Measurements from ENCODE around the gene ADCY6.

ADCY6 gene

DNA sequence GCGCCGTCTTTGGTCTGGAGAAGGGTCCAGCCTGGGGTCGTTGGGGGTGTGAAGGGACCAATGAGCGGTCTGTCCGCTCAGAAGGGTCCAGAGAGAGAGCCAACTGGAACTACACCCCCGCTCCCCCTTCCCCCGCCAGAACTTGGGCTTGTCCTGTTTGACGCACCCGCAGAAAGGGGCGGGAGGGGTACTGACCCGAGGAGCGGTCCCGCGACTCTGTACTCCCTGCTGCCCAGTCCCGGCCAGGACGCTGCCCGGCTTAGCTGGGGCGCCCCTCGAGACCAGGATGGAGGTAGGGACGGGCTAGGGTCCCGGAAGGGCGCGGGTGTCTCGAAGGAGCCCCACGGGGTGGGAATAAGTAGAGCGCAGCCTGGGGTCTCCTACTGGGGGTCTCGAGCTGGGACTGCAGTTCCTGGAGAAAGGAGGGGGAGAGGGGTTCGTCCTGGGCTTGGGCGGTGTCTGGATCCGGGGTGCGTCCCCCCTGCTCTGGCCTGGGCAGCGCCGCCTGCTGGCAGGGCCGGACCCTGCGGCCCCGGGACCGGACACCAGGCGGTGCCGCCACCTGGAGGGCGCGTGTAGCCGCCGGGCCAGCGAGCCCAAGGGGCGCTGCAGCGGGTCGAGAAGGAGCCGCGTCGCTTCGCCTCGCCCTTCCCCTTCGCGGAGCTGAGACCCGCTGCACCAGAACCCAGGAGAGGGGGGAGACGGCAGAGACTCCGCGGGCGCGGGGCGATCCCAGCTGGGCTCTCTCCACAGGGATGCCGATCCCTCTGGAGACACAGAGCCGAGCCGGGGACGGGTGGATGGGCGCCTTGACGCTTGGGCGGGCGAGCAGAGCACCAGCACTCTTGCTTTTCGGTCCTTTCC is 25.6 kb upstream of the ADCY6 start:
- Histone ChIP-seq H3K9ac (ENCODE audit: low read depth, low read length) (peak overlapping the region; percentile 95), H3K36me3 (ENCODE audit: insufficient read depth, low read length) (no peaks in the 10 kb centered on the region), H3K4me2 (ENCODE audit: low read length) (peak overlapping the region; percentile 98), H3K9me3 (replicated peaks; ENCODE audit: low read length) (no peaks in the 10 kb centered on the region), H3K4me3 (ENCODE audit: low read length) (peak overlapping the region; percentile 98), H3K27me3 (ENCODE audit: control insufficient read depth, insufficient read depth, low read length) (no peaks in the 10 kb centered on the region), H3K4me1 (ENCODE audit: control insufficient read depth, insufficient read depth, low read length) (peaks cover 59% of the 10 kb centered on the region)

DNA sequence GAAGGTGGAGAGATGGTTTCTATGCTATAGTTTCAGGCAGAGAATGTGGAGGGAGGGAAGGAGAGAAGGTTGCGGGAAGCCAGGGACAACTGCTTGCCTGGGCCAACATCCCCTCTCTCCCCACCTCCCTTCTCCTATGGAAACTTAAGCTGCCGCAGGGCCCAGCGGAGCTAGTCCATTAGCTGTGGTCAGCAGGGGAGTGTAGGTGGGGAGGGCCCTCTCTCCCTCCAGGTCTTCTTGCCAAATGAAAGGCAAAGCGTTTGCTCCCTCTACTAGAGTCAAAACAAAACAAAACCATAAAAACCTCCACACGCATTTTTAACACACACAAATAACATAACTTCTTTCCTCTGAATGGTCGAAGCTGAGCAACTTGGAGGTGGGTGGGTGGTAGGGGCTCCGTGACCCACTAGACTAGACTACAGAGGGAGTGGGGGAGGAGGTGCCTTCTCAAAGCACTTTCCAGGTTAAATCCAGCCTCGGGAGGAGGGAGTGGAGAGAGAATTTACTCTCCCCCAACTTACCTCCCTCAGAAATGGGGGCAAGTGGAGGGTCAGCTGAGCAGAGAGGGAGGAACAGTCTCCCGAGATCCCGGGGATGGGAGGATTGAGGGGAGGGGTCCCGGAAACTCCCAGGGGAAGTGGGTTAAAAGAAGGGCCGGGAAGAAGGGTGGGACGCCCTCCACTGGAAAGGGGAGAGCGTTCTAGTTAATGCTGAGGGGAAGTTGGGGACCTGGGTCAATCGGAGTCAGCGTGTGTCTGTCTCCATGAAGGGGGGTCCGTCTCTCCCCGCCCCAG is 24.8 kb upstream of the ADCY6 start:
- H3K4me1 ChIP-seq (ENCODE audit: control insufficient read depth, insufficient read depth, low read length), result peaks cover 59% of the 10 kb centered on the region
- H3K36me3 ChIP-seq (ENCODE audit: insufficient read depth, low read length), result no peaks in the 10 kb centered on the region
- H3K4me3 ChIP-seq (ENCODE audit: low read length), result peak overlapping the region; percentile 98
- H3K27me3 ChIP-seq (ENCODE audit: control insufficient read depth, insufficient read depth, low read length), result no peaks in the 10 kb centered on the region
- peak overlapping the region; percentile 98 for H3K4me2 ChIP-seq (ENCODE audit: low read length)
- H3K9ac ChIP-seq (ENCODE audit: low read depth, low read length), result peak overlapping the region; percentile 95
- H3K9me3 ChIP-seq (replicated peaks; ENCODE audit: low read length), result no peaks in the 10 kb centered on the region

DNA sequence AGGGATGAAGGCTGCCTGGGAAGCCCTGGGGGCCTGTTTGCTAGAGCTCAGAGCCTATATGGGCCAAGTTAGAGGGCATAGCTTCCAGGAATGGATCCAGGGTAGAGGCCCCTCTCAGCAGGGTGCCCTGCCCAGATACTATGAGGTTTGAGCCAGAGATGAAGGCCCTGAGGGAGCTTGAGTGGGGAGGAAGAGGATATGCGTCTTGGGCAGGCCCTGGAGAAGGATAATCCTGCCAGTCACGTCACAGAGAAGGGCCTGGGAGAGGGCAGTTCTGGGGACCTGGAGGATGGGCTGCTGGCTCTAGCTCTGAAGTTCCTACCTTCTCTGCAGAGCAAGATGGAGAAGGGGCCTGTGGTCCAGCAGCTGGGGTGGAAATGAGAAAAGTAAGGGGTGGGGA is 23.5 kb upstream of the ADCY6 start:
- Histone ChIP-seq H3K27me3 (ENCODE audit: control insufficient read depth, insufficient read depth, low read length) (no peaks in the 10 kb centered on the region), H3K4me2 (ENCODE audit: low read length) (no peak overlapping the region), H3K9me3 (replicated peaks; ENCODE audit: low read length) (no peaks in the 10 kb centered on the region), H3K36me3 (ENCODE audit: insufficient read depth, low read length) (no peaks in the 10 kb centered on the region), H3K4me3 (ENCODE audit: low read length) (no peak overlapping the region), H3K4me1 (ENCODE audit: control insufficient read depth, insufficient read depth, low read length) (peaks cover 51% of the 10 kb centered on the region), H3K9ac (ENCODE audit: low read depth, low read length) (no peak overlapping the region)

DNA sequence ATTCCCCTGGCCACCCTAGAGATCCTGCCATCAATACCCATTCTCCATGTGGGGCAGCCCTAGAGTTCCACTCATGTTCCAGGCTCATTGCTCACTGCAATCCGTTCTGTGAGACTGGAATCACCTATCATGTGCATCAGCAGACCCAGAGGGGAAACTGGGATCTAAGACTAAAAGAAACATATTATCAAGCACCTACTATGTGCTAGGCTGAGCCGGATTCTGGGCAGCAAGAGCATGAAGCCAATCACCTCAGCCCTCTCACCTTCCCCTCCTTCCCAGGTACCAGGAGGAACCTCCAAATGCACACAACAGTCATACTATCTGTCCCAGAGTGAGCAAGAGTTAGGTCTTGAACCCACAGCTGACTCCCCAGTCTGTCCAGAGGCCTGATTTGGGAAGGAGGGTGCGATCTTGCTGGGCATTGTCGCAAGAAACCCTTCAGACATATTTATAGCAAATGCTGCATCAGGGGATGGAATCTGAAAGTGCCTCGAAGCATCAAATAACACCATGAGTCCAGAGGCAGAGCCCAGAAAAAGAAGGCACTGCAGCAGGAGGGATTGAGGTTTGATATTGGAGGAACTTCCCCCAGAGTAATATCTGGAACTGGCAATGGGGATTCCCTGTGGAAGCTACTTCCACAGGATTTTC is 22.7 kb upstream of the ADCY6 start:
- no peaks in the 10 kb centered on the region for H3K27me3 ChIP-seq (ENCODE audit: control insufficient read depth, insufficient read depth, low read length)
- H3K9me3 ChIP-seq (replicated peaks; ENCODE audit: low read length), result no peaks in the 10 kb centered on the region
- peak overlapping the region; percentile 20 for H3K4me3 ChIP-seq (ENCODE audit: low read length)
- peaks cover 47% of the 10 kb centered on the region for H3K4me1 ChIP-seq (ENCODE audit: control insufficient read depth, insufficient read depth, low read length)
- H3K9ac ChIP-seq (ENCODE audit: low read depth, low read length), result peak overlapping the region; percentile 43
- H3K4me2 ChIP-seq (ENCODE audit: low read length), result peak overlapping the region; percentile 72
- H3K36me3 ChIP-seq (ENCODE audit: insufficient read depth, low read length), result no peaks in the 10 kb centered on the region

DNA sequence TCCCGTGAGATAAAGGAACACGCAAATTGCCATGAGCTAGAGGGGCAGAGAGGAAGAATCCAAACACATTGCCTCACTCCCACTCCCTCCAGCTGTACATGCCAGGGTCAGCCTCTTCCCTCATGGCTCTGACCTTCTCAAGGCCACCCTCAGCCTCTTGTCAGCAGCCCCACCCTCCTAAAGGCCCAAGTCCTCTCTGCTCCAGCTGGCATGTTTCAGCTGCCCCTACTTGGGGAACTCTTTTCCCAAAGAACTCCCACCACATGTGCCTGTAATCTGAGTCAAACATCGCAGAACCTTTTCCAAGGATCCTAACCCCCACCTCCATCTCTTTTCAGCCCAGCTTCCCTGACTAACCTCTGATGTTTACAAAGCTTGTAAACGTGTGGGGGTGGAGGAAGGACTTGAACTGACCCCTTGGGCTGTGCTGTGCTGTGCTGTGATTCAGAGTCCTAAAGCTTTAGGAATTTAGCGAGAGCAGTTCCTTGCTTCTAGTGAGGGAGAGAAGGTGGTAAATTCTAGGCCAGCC is 22.1 kb upstream of the ADCY6 start:
- H3K9me3 ChIP-seq (replicated peaks; ENCODE audit: low read length), result no peaks in the 10 kb centered on the region
- H3K4me3 ChIP-seq (ENCODE audit: low read length), result peak overlapping the region; percentile 36
- H3K9ac ChIP-seq (ENCODE audit: low read depth, low read length), result peak overlapping the region; percentile 16
- H3K36me3 ChIP-seq (ENCODE audit: insufficient read depth, low read length), result no peaks in the 10 kb centered on the region
- peaks cover 41% of the 10 kb centered on the region for H3K4me1 ChIP-seq (ENCODE audit: control insufficient read depth, insufficient read depth, low read length)
- H3K4me2 ChIP-seq (ENCODE audit: low read length), result peak overlapping the region; percentile 72
- no peaks in the 10 kb centered on the region for H3K27me3 ChIP-seq (ENCODE audit: control insufficient read depth, insufficient read depth, low read length)

DNA sequence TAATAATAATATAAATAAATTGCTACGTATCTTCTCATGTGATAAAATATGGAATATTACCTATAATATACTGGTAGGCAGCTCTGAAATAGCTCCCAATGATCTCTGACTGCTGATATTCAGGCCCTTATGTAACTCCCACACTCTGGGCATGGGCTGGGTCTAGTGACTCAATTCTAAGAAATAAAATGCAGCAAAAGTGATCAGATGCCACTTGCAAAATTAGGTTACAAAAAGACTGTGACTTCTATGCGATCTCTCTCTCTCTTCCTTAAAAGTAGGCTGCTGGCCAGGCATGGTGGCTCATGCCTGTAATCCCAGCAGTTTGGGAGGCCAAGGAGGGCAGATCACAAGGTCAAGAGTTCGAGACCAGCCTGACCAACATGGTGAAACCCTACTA is 19.1 kb upstream of the ADCY6 start:
- Histone ChIP-seq H3K4me1 (ENCODE audit: control insufficient read depth, insufficient read depth, low read length) (peaks cover 28% of the 10 kb centered on the region), H3K36me3 (ENCODE audit: insufficient read depth, low read length) (no peaks in the 10 kb centered on the region), H3K9me3 (replicated peaks; ENCODE audit: low read length) (no peaks in the 10 kb centered on the region), H3K9ac (ENCODE audit: low read depth, low read length) (no peak overlapping the region), H3K27me3 (ENCODE audit: control insufficient read depth, insufficient read depth, low read length) (no peaks in the 10 kb centered on the region), H3K4me3 (ENCODE audit: low read length) (no peak overlapping the region), H3K4me2 (ENCODE audit: low read length) (no peak overlapping the region)

DNA sequence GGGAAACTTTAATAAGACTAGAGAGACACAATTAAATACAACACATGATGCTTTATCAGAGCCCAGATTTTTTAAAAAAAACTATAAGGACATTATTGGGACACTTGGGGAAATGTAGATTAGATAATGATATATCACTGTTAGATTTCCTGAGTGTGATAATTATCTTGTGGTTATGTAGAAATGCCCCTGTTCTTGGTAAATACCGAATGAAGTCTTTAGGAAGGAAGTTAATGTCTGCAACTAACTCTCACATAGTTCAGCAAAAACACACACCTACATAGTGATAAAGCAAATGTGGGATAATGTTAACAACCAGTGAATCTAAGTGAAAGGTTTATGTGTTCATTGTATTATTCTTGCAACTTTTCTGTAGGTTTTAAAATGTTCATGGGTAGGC is 14.8 kb upstream of the ADCY6 start:
- Histone ChIP-seq H3K9ac (ENCODE audit: low read depth, low read length) (no peak overlapping the region), H3K4me2 (ENCODE audit: low read length) (no peak overlapping the region), H3K27me3 (ENCODE audit: control insufficient read depth, insufficient read depth, low read length) (no peaks in the 10 kb centered on the region), H3K4me1 (ENCODE audit: control insufficient read depth, insufficient read depth, low read length) (no peaks in the 10 kb centered on the region), H3K4me3 (ENCODE audit: low read length) (no peak overlapping the region), H3K9me3 (replicated peaks; ENCODE audit: low read length) (no peaks in the 10 kb centered on the region), H3K36me3 (ENCODE audit: insufficient read depth, low read length) (no peaks in the 10 kb centered on the region)

DNA sequence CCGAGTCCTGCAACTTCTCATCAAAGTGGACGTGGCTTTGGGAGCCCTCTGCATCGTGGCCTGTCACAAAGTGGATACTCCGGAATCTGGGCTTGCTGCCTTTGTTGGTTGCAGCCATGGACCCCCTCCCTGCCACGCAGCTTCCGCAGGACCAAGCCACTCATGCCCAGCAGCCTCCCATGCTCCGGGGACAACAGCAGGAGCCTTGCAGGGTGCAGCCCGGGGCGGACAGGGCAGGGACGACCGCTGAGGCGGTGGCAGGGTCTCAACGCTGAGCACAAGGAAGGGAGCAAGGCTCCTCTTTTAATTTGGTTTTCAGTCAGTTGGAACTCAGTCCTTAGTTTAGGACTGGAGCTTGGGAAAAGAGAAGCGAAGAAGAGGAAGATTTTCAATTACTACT is 12.1 kb upstream of the ADCY6 start:
- H3K9me3 ChIP-seq (replicated peaks; ENCODE audit: low read length), result no peaks in the 10 kb centered on the region
- H3K36me3 ChIP-seq (ENCODE audit: insufficient read depth, low read length), result no peaks in the 10 kb centered on the region
- no peak overlapping the region for H3K4me3 ChIP-seq (ENCODE audit: low read length)

DNA sequence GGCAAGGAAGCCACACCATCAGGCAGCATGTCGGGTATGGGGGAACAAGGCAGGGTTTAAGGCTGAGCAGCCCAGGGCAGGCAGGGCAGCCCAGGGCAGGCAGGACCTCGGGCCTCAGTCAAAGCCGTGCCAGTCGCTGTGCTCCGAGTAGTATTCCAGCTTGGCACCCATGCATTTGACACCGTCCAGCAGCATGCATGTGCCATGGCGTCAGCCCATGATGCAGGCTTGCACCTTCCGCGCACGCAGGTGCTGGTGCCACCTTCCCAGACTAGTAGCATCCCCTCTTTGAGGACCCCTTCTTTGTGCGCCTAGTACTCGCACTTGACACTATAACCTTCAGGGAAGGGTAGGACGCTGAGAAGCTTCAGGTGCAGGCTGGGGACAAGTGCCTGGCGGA is 11.6 kb upstream of the ADCY6 start:
- H3K9me3 ChIP-seq (replicated peaks; ENCODE audit: low read length), result no peaks in the 10 kb centered on the region
- no peak overlapping the region for H3K4me3 ChIP-seq (ENCODE audit: low read length)
- H3K9ac ChIP-seq (ENCODE audit: low read depth, low read length), result no peak overlapping the region
- H3K4me2 ChIP-seq (ENCODE audit: low read length), result no peak overlapping the region
- no peaks in the 10 kb centered on the region for H3K27me3 ChIP-seq (ENCODE audit: control insufficient read depth, insufficient read depth, low read length)
- H3K4me1 ChIP-seq (ENCODE audit: control insufficient read depth, insufficient read depth, low read length), result no peaks in the 10 kb centered on the region
- H3K36me3 ChIP-seq (ENCODE audit: insufficient read depth, low read length), result no peaks in the 10 kb centered on the region

More for the DNA sequence above, 12.1 kb upstream of the ADCY6 start:
- H3K4me2 ChIP-seq (ENCODE audit: low read length), result no peak overlapping the region
- H3K4me1 ChIP-seq (ENCODE audit: control insufficient read depth, insufficient read depth, low read length), result no peaks in the 10 kb centered on the region
- H3K27me3 ChIP-seq (ENCODE audit: control insufficient read depth, insufficient read depth, low read length), result no peaks in the 10 kb centered on the region
- H3K9ac ChIP-seq (ENCODE audit: low read depth, low read length), result no peak overlapping the region

DNA sequence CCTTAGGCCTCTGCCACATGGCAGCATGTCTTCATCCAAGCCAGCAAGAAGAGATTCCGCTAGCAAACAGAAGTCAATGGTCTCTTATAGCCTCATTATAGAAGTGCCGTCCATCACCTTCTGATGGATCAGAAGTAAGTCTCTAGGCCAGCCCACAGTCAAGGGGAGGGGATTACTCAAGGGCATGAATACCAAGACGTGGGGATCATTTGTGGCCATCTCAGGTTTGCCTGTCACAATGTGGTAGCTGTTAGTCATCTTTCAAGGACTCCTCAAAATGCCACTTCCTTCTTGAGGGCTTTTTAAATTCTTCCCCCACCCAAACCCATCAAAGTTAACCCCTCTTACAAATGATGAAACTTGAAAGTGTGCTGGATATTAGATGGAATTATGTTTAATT is 8.1 kb upstream of the ADCY6 start:
- Histone ChIP-seq H3K36me3 (ENCODE audit: insufficient read depth, low read length) (no peaks in the 10 kb centered on the region), H3K9ac (ENCODE audit: low read depth, low read length) (no peak overlapping the region), H3K4me1 (ENCODE audit: control insufficient read depth, insufficient read depth, low read length) (no peaks in the 10 kb centered on the region), H3K4me3 (ENCODE audit: low read length) (no peak overlapping the region), H3K27me3 (ENCODE audit: control insufficient read depth, insufficient read depth, low read length) (no peaks in the 10 kb centered on the region), H3K9me3 (replicated peaks; ENCODE audit: low read length) (no peaks in the 10 kb centered on the region), H3K4me2 (ENCODE audit: low read length) (no peak overlapping the region)
